OCI-LY3 (cell line): ENCODE results near the gene REXO2.

Source experiments
- H2AFZ ChIP-seq: fragments of 200-600, 300-600 bp; shearing (Covaris generic); 2 replicates; pipeline ENCODE4 v1.6.0; 2014; ENCODE audit warnings: antibody characterized with exemption, low read depth, low read length
- H3K27ac ChIP-seq: fragments of 200-600, 300-600 bp; sonication (generic); 2 replicates; pipeline ENCODE4 v1.5.1; 2014; ENCODE audit warnings: mild to moderate bottlenecking, low read length, moderate library complexity, mixed read lengths
- H3K27me3 ChIP-seq: fragments of 200-600, 300-600 bp; sonication (generic); 2 replicates; pipeline ENCODE4 v1.6.1; 2014; ENCODE audit warnings: low read depth, low read length, mixed read lengths
- H3K36me3 ChIP-seq: fragments of 200-600, 300-600 bp; sonication (generic); replicated peaks from 2 replicates; pipeline ENCODE3; 2014; ENCODE audit warnings: low read depth, low read length, mixed read lengths
- H3K4me1 ChIP-seq: fragments of 300-600, 200-600 bp; sonication (generic); 2 replicates; pipeline ENCODE4 v1.6.1; 2014; ENCODE audit warnings: low read length, mixed read lengths
- H3K4me2 ChIP-seq: fragments of 200-600, 300-600 bp; sonication (generic); 2 replicates; pipeline ENCODE4 v1.6.1; 2014; ENCODE audit warnings: low read length, mixed read lengths
- H3K4me3 ChIP-seq: fragments of 300-600, 200-600 bp; sonication (generic); 2 replicates; pipeline ENCODE4 v1.5.1; 2014; ENCODE audit warnings: antibody characterized with exemption, mild to moderate bottlenecking, low read length, moderate library complexity
- H3K79me2 ChIP-seq: fragments of 300-600, 200-600 bp; shearing (Covaris generic); 2 replicates; pipeline ENCODE4 v1.6.1; 2014; ENCODE audit warnings: mild to moderate bottlenecking, low read length, mixed read lengths
- H3K9ac ChIP-seq: fragments of 300-600, 200-600 bp; shearing (Covaris generic); 2 replicates; pipeline ENCODE4 v1.6.0; 2014; ENCODE audit warnings: mild to moderate bottlenecking, low read length, moderate library complexity
- H3K9me3 ChIP-seq: fragments of 200-600, 300-600 bp; shearing (Covaris generic); 2 replicates; pipeline ENCODE4 v1.6.1; 2014; ENCODE audit warnings: low read length, mixed read lengths; ENCODE audit not compliant: insufficient read depth
- H4K20me1 ChIP-seq: fragments of 200-600, 300-600 bp; sonication (generic); 2 replicates; pipeline ENCODE4 v1.6.1; 2016; ENCODE audit warnings: low read length, mixed read lengths; ENCODE audit not compliant: insufficient read depth
- CTCF ChIP-seq: fragments of 200-600, 300-600 bp; sonication (generic); IDR thresholded peaks from 2 replicates; pipeline ENCODE4 v1.5.1; 2014; ENCODE audit warnings: antibody characterized with exemption, low read length, low read depth
- EZH2phosphoT487 ChIP-seq: fragments of 200-600 bp; shearing (Covaris generic); IDR thresholded peaks from 2 replicates; pipeline ENCODE4 v1.6.1; 2018; ENCODE audit warnings: antibody characterized with exemption, mixed run types, low read depth

Gene REXO2

GRCh38 chr11:114466742-114467141, 27.5 kb downstream of the REXO2 start:
- Histone ChIP-seq H3K4me1 (no peaks in the 10 kb centered on the region), H3K4me2 (no peak overlapping the region), H3K27ac (no peak overlapping the region), H4K20me1 (no peaks in the 10 kb centered on the region), H2AFZ (no peak overlapping the region), H3K4me3 (no peak overlapping the region), H3K9me3 (no peaks in the 10 kb centered on the region), H3K27me3 (no peaks in the 10 kb centered on the region), H3K9ac (no peak overlapping the region), H3K79me2 (no peaks in the 10 kb centered on the region), H3K36me3 (peaks cover 3% of the 10 kb centered on the region)
- TF ChIP-seq CTCF (no peak), EZH2phosphoT487 (no peak)

- Histone ChIP-seq H2AFZ (no peak overlapping the region), H3K9ac (no peak overlapping the region), H3K79me2 (no peaks in the 10 kb centered on the region), H3K27ac (no peak overlapping the region), H3K36me3 (no peaks in the 10 kb centered on the region), H3K4me1 (no peaks in the 10 kb centered on the region), H3K27me3 (no peaks in the 10 kb centered on the region), H4K20me1 (no peaks in the 10 kb centered on the region), H3K9me3 (no peaks in the 10 kb centered on the region), H3K4me3 (no peak overlapping the region), H3K4me2 (no peak overlapping the region)
- TF ChIP-seq EZH2phosphoT487 (no peak), CTCF (no peak)
Measured at GRCh38 chr11:114472661-114473060, 33.4 kb downstream of the REXO2 start.

GRCh38 chr11:114478001-114478410, 38.7 kb downstream of the REXO2 start:
- H3K4me1 ChIP-seq = no peaks in the 10 kb centered on the region
- H3K4me2 ChIP-seq = no peak overlapping the region
- no peak overlapping the region for H2AFZ ChIP-seq
- no peak for TF ChIP-seq CTCF
- no peak for TF ChIP-seq EZH2phosphoT487
- H3K4me3 ChIP-seq = no peak overlapping the region
- H3K9ac ChIP-seq = no peak overlapping the region
- H3K36me3 ChIP-seq = no peaks in the 10 kb centered on the region
- H4K20me1 ChIP-seq = no peaks in the 10 kb centered on the region
- no peaks in the 10 kb centered on the region for H3K79me2 ChIP-seq
- H3K9me3 ChIP-seq = no peaks in the 10 kb centered on the region
- no peaks in the 10 kb centered on the region for H3K27me3 ChIP-seq
- H3K27ac ChIP-seq = no peak overlapping the region

GRCh38 chr11:114478768-114479167, 39.5 kb downstream of the REXO2 start:
- H4K20me1 ChIP-seq = no peaks in the 10 kb centered on the region
- no peaks in the 10 kb centered on the region for H3K79me2 ChIP-seq
- H3K4me3 ChIP-seq = no peak overlapping the region
- no peak for TF ChIP-seq EZH2phosphoT487
- no peak for TF ChIP-seq CTCF
- H3K27me3 ChIP-seq = no peaks in the 10 kb centered on the region
- H3K4me2 ChIP-seq = no peak overlapping the region
- no peak overlapping the region for H2AFZ ChIP-seq
- no peak overlapping the region for H3K27ac ChIP-seq
- no peaks in the 10 kb centered on the region for H3K36me3 ChIP-seq
- H3K9me3 ChIP-seq = no peaks in the 10 kb centered on the region
- no peak overlapping the region for H3K9ac ChIP-seq
- H3K4me1 ChIP-seq = no peaks in the 10 kb centered on the region
